ENCODE data around the gene CNOT1. TPM values are rescaled to one million over a fixed set of nuclear protein-coding genes. Genes with fewer than 3 reads are reported as not detected.
A peak's percentile ranks its signal among the peaks of the same experiment; 100 is the strongest.

CNOT1 gene
- total RNA-seq, 1 experiment from 2014 or later, result 230 TPM

DNA sequence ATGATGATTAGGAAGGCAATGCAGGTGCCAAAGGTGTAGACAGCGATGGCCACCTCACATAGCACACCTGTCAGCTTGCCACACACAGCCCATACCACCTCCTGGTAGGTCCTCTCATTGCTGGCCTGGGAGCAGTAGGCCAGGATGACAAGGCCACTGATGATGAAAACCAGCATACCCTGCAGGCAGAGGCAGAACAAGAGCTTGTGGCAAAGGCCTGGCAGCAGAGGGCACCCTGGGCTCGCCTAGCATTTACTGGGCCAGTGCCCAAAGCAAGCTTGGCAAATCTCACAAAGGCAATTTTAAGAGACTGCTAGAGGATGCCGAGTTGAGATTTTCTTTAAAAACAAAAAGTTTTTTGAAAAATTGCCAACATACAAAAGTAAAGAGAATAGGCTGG, 49.1 kb upstream of the CNOT1 start:
- H3K79me2 ChIP-seq (ENCODE audit: insufficient read depth, low read length), result no peaks in the 10 kb centered on the region
- CTCF ChIA-PET, result interaction anchor here (1.0 to 1.7 kb wide), 2 partner anchors 78 to 337 kb away, joined by 3 to 15 read pairs; no protein-coding TSS in a partner anchor
- no peaks in the 10 kb centered on the region for H3K9me2 ChIP-seq (ENCODE audit: insufficient read depth)
- RAD21 ChIA-PET (ENCODE audit: low non-redundant PET in 1 of 2, low total read pairs in 2 of 2, uncharacterized antibody in 2 of 2, unreplicated experiment in 2 of 2), result interaction anchor here (0.9 to 1.5 kb wide), 2 partner anchors 77 to 78 kb away, joined by 4 to 8 read pairs; no protein-coding TSS in a partner anchor
- no peaks in the 10 kb centered on the region for H3K9me3 ChIP-seq (ENCODE audit: control insufficient read depth in 1 of 2, insufficient read depth in 1 of 2, low read depth in 1 of 2, low read length in 2 of 2)
- POLR2A ChIA-PET, result no interaction called here
- DNase-seq (ENCODE audit: low read depth, low spot score) (no peak), ATAC-seq (peak; percentile 73)
- intact Hi-C loops (cut with micrococcal nuclease), result loop anchor here (1.0 kb wide), 1 partner anchor 78 kb away; no protein-coding TSS in a partner anchor
- no peak overlapping the region for H2AFZ ChIP-seq (ENCODE audit: low read depth, low read length, poor library complexity, severe bottlenecking)
- no TSS peak for BruUV-seq (replicated peaks)
- no peaks in the 10 kb centered on the region for H4K20me1 ChIP-seq (ENCODE audit: insufficient read depth)
- no peak overlapping the region for H3K4me2 ChIP-seq (ENCODE audit: low read length)
- no peak overlapping the region for H3K4me3 ChIP-seq (replicated peaks in 1 of 2; ENCODE audit: low read depth in 1 of 2, low read length in 2 of 2)
- H3K9ac ChIP-seq (ENCODE audit: low read length), result no peak overlapping the region
- no peaks in the 10 kb centered on the region; a peak in 1 of 4 replicates for H3K36me3 ChIP-seq (ENCODE audit: control insufficient read depth in 1 of 2, insufficient read depth in 2 of 2, low read length in 2 of 2)
- TF ChIP-seq, protein P1, sequence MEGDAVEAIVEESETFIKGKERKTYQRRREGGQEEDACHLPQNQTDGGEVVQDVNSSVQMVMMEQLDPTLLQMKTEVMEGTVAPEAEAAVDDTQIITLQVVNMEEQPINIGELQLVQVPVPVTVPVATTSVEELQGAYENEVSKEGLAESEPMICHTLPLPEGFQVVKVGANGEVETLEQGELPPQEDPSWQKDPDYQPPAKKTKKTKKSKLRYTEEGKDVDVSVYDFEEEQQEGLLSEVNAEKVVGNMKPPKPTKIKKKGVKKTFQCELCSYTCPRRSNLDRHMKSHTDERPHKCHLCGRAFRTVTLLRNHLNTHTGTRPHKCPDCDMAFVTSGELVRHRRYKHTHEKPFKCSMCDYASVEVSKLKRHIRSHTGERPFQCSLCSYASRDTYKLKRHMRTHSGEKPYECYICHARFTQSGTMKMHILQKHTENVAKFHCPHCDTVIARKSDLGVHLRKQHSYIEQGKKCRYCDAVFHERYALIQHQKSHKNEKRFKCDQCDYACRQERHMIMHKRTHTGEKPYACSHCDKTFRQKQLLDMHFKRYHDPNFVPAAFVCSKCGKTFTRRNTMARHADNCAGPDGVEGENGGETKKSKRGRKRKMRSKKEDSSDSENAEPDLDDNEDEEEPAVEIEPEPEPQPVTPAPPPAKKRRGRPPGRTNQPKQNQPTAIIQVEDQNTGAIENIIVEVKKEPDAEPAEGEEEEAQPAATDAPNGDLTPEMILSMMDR (IDR thresholded peaks at IDR 0.05 in 2 of 3, conservative IDR thresholded peaks at IDR 0.05 in 1 of 3; ENCODE audit: borderline replicate concordance in 1 of 3, insufficient read depth in 1 of 3, low read depth in 2 of 3, low read length in 2 of 3), result peak in 2 of 3 experiments; percentile 23; a peak in 3 of 6 replicates
- TF ChIP-seq, protein P2, sequence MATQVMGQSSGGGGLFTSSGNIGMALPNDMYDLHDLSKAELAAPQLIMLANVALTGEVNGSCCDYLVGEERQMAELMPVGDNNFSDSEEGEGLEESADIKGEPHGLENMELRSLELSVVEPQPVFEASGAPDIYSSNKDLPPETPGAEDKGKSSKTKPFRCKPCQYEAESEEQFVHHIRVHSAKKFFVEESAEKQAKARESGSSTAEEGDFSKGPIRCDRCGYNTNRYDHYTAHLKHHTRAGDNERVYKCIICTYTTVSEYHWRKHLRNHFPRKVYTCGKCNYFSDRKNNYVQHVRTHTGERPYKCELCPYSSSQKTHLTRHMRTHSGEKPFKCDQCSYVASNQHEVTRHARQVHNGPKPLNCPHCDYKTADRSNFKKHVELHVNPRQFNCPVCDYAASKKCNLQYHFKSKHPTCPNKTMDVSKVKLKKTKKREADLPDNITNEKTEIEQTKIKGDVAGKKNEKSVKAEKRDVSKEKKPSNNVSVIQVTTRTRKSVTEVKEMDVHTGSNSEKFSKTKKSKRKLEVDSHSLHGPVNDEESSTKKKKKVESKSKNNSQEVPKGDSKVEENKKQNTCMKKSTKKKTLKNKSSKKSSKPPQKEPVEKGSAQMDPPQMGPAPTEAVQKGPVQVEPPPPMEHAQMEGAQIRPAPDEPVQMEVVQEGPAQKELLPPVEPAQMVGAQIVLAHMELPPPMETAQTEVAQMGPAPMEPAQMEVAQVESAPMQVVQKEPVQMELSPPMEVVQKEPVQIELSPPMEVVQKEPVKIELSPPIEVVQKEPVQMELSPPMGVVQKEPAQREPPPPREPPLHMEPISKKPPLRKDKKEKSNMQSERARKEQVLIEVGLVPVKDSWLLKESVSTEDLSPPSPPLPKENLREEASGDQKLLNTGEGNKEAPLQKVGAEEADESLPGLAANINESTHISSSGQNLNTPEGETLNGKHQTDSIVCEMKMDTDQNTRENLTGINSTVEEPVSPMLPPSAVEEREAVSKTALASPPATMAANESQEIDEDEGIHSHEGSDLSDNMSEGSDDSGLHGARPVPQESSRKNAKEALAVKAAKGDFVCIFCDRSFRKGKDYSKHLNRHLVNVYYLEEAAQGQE (IDR thresholded peaks at IDR 0.05; ENCODE audit: low read depth), result no peak
- TF ChIP-seq RAD21 (IDR thresholded peaks at IDR 0.05; ENCODE audit: low read depth), result peak; percentile 44; the same call in 1 of the 2 replicates
- H3K27ac ChIP-seq (ENCODE audit: low read depth, low read length), result no peak overlapping the region
- peaks cover 0 to 3% of the 10 kb centered on the region in 2 experiments; a peak in 2 of 4 replicates for H3K4me1 ChIP-seq (ENCODE audit: control insufficient read depth in 1 of 2, insufficient read depth in 2 of 2, low read length in 2 of 2)
- H3K27me3 ChIP-seq (ENCODE audit: insufficient read depth, low read length), result no peaks in the 10 kb centered on the region

Measured in HCT116 (cell line).